Lower leg skin (tissue), 3 donors: ENCODE results near the gene AKT2.

Experiments used
- CTCF ChIP-seq, 3 donors: fragments of 450-650 bp; IDR thresholded peaks; one replicate each; pipeline ENCODE4 v1.5.1; 2016; ENCODE audit warnings: antibody characterized with exemption in 3 of 3, mild to moderate bottlenecking in 3 of 3, moderate library complexity in 2 of 3
- POLR2A ChIP-seq, 2 donors: fragments of 450-650 bp; IDR thresholded peaks; one replicate each; pipeline ENCODE4 v1.6.1; 2016 to 2017; ENCODE audit warnings: antibody characterized with exemption in 2 of 2, mild to moderate bottlenecking in 1 of 2, moderate library complexity in 1 of 2

- TF ChIP-seq CTCF (IDR thresholded peaks at IDR 0.05) (no peak), POLR2A (IDR thresholded peaks at IDR 0.05) (no peak)
These were observed 53.4 kb downstream of the AKT2 start for GRCh38 chr19:40231544-40232424.
